ENCODE data around the gene CDHR5.
"Not testable (repeated sequence)": the region's sequence is repeated elsewhere in the genome, so short reads cannot be mapped to it uniquely, and the experiment has no call there.

The CDHR5 gene
- 0 to 0.04 reads per million in 2 donors for total RNA-seq

- DNase-seq, result no peak
Measured at GRCh38 chr11:624705-625635, at the start of gene CDHR5. TSS of gene CDHR5 (minus strand) at chr11:624955. CDS start at chr11:624902, 53 bp downstream.

- DNase-seq, result no peak
Measured at GRCh38 chr11:674406-674805, 49.7 kb upstream of the CDHR5 start.

- DNase-seq, result no peak
Measured at GRCh38 chr11:673866-674265, 49.1 kb upstream of the CDHR5 start.

- DNase-seq, result no peak
Measured at GRCh38 chr11:665704-666281, 41.0 kb upstream of the CDHR5 start.

- no peak for DNase-seq
Measured at GRCh38 chr11:665062-665703, 40.4 kb upstream of the CDHR5 start.

GRCh38 chr11:662689-663274, 38.0 kb upstream of the CDHR5 start:
- DNase-seq, result no peak

- no peak for DNase-seq
Measured at GRCh38 chr11:660681-661444, 36.1 kb upstream of the CDHR5 start.

- no peak for DNase-seq
Measured at GRCh38 chr11:660281-660680, 35.5 kb upstream of the CDHR5 start.

- no peak for DNase-seq
Measured at GRCh38 chr11:659532-660085, 34.9 kb upstream of the CDHR5 start.

GRCh38 chr11:657691-658126, 33.0 kb upstream of the CDHR5 start:
- no peak for DNase-seq

GRCh38 chr11:656866-657265, 32.1 kb upstream of the CDHR5 start:
- no peak for DNase-seq

GRCh38 chr11:656426-656825, 31.7 kb upstream of the CDHR5 start:
- DNase-seq, result no peak

GRCh38 chr11:655036-655726, 30.4 kb upstream of the CDHR5 start:
- no peak for DNase-seq

- not testable (repeated sequence) for DNase-seq
Measured at GRCh38 chr11:654444-654843, 29.7 kb upstream of the CDHR5 start.

- no peak for DNase-seq
Measured at GRCh38 chr11:653837-654236, 29.1 kb upstream of the CDHR5 start.

GRCh38 chr11:653136-653535, 28.4 kb upstream of the CDHR5 start:
- DNase-seq, result not testable (repeated sequence)

- DNase-seq, result no peak
Measured at GRCh38 chr11:650482-650881, 25.7 kb upstream of the CDHR5 start.

- DNase-seq, result not testable (repeated sequence)
Measured at GRCh38 chr11:647672-648158, 23.0 kb upstream of the CDHR5 start.

GRCh38 chr11:646214-646613, 21.5 kb upstream of the CDHR5 start:
- no peak for DNase-seq

- DNase-seq, result no peak
Measured at GRCh38 chr11:645536-645935, 20.8 kb upstream of the CDHR5 start.
